Measurements from ENCODE around the gene ZNF444. TPM values are rescaled to one million over a fixed set of nuclear protein-coding genes. Genes with fewer than 3 reads are reported as not detected.

Gene ZNF444
- total RNA-seq, 2 donors from 2014 or later, result 62.0 to 105 TPM

DNA sequence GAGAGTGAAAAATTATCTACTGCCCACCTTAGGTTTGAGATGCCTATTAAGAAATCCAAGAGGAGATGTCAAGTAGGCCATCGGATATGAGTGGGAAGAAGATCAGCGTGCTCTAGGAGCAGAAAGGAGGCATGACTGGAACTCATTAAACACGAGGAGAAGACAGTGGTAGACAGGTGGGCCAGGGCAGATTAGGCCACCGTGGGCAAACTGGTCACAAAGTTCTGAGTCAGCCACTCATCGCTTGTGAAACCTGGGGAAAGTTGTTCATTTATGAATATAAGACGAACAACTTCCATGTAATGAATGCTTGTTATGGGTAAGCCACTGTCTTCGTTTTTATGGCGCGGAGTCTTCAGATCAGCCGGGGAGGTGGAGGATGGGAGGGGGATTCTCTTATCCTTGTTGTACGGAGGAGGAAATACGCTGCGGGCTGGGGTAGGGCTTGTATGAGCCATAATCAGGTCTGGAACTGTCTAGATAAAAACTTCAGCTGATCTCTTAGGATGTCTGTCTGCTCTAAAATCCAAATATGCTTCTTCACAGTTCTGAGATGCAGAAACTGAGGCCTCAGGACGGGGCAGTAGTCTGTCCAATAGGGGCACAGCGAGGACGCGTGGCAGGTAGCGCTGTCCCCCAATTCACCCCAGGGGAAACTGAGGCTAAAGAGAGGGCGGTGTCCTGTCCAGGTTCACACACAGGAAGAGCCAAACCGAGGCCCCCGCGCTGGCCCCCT lies 1.1 kb upstream of the ZNF444 start:
- Histone ChIP-seq H3K4me3 (peak overlapping the region; percentile 39 to 57), H3K27me3 (replicated peaks; ENCODE audit: insufficient read depth) (no peaks in the 10 kb centered on the region), H3K9me3 (no peaks in the 10 kb centered on the region), H3K27ac (peak overlapping the region; percentile 91 to 96), H3K4me1 (replicated peaks) (peaks cover 22% of the 10 kb centered on the region), H3K36me3 (no peaks in the 10 kb centered on the region)
- no peak for DNase-seq (ENCODE audit: low spot score)
- intact Hi-C loops (cut with DNase I), result loop anchor here (2.0 kb wide), 2 partner anchors 19 to 35 kb away; partner anchors contain the start of gene ZNF787
- TF ChIP-seq POLR2AphosphoS5 (IDR thresholded peaks at IDR 0.05), result no peak
- TF ChIP-seq, protein P1, sequence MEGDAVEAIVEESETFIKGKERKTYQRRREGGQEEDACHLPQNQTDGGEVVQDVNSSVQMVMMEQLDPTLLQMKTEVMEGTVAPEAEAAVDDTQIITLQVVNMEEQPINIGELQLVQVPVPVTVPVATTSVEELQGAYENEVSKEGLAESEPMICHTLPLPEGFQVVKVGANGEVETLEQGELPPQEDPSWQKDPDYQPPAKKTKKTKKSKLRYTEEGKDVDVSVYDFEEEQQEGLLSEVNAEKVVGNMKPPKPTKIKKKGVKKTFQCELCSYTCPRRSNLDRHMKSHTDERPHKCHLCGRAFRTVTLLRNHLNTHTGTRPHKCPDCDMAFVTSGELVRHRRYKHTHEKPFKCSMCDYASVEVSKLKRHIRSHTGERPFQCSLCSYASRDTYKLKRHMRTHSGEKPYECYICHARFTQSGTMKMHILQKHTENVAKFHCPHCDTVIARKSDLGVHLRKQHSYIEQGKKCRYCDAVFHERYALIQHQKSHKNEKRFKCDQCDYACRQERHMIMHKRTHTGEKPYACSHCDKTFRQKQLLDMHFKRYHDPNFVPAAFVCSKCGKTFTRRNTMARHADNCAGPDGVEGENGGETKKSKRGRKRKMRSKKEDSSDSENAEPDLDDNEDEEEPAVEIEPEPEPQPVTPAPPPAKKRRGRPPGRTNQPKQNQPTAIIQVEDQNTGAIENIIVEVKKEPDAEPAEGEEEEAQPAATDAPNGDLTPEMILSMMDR (IDR thresholded peaks at IDR 0.05), result peak in 1 of 4 experiments; percentile 11
- WGBS, result 20% methylated on average over 22 of the region's 22 CpGs

DNA sequence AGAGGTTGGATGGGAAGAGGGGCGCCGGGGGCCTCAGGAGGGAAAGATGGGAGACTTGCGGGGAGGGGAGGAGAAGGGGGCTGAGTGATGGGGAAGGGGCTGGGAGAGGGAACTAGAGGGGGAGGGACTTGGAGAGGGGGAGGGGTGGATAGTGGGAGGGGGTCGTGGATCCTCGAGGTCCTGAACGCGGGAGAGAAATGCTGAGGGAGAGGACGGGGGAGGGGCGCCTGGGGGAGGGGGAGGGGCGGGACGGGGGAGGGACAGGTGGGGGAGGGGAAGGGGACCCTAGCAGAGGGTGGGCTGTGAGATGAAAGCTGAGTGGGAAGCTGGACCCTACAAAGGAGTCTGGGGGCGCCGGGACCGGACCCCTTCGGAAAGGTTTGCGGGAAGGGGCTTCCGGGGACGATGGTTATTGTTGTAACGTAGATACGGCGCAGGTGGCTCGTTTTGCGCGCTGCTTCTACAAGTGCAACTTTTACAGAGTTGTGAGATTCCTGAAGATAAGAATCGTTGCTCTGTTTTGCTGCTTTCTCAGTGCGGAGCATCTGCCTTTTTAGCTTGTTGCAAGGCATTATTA lies 418 bp downstream of the ZNF444 start:
- WGBS, result 1% methylated on average over 23 of the region's 26 CpGs
- Histone ChIP-seq H3K27ac (peak overlapping the region; percentile 91 to 96), H3K4me3 (peak overlapping the region; percentile 39 to 57), H3K9me3 (no peaks in the 10 kb centered on the region), H3K4me1 (replicated peaks) (peaks cover 22% of the 10 kb centered on the region), H3K36me3 (no peaks in the 10 kb centered on the region), H3K27me3 (replicated peaks; ENCODE audit: insufficient read depth) (no peaks in the 10 kb centered on the region)
- no peak for DNase-seq (ENCODE audit: low spot score)
- TF ChIP-seq POLR2AphosphoS5 (IDR thresholded peaks at IDR 0.05), result no peak
- TF ChIP-seq POLR2A (IDR thresholded peaks at IDR 0.05), result no peak
- TF ChIP-seq, protein P1 (IDR thresholded peaks at IDR 0.05), result no peak
- intact Hi-C loops (cut with DNase I), result loop anchor here (2.0 kb wide), 2 partner anchors 21 to 37 kb away; partner anchors contain the start of gene ZNF787

DNA sequence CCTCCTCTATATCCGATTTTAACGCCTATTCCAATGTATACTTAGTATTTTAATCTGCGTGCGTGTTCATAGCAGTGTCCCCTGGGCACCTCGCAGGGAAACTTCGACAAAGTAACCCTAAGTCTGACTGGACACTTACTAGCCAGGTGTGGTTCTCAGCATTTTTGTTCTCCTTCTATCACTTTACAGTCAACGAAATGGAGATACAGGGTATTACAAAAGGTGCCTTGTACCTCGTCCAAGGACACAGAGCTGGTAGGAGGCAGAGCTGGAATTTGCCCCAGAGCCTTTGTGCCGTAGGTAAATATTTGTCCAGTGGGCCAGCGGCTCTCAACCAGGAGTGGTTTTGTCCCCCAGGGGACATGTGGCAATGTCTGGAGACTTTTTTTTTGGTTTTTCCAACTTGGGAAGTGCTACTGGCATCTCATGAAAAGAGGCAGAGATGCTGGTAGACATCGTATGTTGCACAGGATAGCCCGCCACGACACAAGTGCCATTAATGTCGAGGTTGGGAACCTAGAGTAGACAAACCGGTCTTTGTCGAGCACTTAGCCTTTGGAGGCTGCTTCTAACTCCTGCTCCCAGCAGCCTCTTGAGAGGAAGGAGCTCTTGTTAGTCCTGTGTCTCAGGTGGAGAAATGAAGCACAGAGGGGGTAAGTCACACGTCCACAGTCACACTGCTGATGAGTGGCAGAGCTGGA lies 1.1 kb downstream of the ZNF444 start:
- 26% methylated on average over 17 of the region's 17 CpGs for whole genome bisulfite sequencing
- TF ChIP-seq POLR2AphosphoS5 (IDR thresholded peaks at IDR 0.05) (peak; percentile 76), POLR2A (IDR thresholded peaks at IDR 0.05) (no peak)
- Histone ChIP-seq H3K9me3 (no peaks in the 10 kb centered on the region), H3K4me3 (peak overlapping the region; percentile 39 to 57), H3K4me1 (replicated peaks) (peaks cover 22% of the 10 kb centered on the region), H3K36me3 (no peaks in the 10 kb centered on the region), H3K27ac (peak overlapping the region; percentile 91 to 96), H3K27me3 (replicated peaks; ENCODE audit: insufficient read depth) (no peaks in the 10 kb centered on the region)
- peak; percentile 81 for DNase-seq (ENCODE audit: low spot score)
- intact Hi-C loops (cut with DNase I), result no loop called here

DNA sequence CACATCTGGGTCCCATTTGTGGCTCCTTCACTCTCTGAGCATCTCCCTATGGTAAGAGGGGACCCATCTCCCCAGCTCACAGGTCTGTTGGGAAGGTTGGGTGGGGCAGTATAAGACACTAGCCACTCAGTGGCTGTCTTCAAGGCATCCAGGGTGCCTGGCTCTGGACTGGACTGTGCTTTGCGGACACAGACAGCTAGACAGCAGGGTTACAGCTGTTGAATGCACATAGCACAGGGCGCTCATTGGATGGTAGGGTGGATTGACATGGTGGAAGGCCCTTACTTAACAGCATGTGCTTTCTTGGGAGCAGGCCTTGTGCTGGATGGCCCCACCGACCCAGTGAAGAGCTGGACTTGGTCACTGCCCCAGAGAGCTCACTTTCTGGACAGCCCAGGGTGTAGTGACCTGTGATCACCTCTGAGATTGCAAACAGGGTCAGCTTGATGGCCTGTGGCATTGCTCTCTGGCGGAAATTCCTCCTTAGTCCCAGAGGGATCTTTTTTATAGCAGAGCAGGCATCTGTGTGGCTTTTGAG lies 1.9 kb downstream of the ZNF444 start:
- DNase-seq (ENCODE audit: low spot score), result no peak
- 77% methylated on average over 4 of the region's 4 CpGs for WGBS
- Histone ChIP-seq H3K9me3 (no peaks in the 10 kb centered on the region), H3K4me3 (peak overlapping the region in 1 of 2 donors; percentile 57), H3K36me3 (no peaks in the 10 kb centered on the region), H3K27me3 (replicated peaks; ENCODE audit: insufficient read depth) (no peaks in the 10 kb centered on the region), H3K4me1 (replicated peaks) (peaks cover 19% of the 10 kb centered on the region), H3K27ac (peak overlapping the region; percentile 91 to 96)
- TF ChIP-seq, protein P1 (IDR thresholded peaks at IDR 0.05), result no peak
- no peak for TF ChIP-seq POLR2A (IDR thresholded peaks at IDR 0.05)
- no peak for TF ChIP-seq POLR2AphosphoS5 (IDR thresholded peaks at IDR 0.05)
- intact Hi-C loops (cut with DNase I), result no loop called here

DNA sequence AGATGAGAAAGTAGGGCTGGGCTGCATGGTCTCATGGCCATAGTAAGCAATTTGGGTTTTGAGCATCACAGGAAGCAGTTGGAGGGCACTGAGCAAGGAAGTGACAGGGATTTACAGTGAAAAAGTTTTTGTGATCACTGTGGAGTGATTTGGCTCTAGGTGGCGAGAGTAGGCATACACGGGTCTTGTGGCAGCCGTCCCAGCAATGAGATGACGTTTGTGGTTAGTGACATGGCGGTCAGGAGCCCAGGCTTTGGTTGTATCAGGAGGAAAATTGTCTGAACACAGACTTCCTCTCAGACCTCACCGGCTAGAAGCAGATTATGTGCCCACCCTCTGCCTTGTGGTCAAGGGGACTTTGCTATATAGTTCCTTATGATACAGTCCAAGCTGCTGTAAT lies 3.3 kb downstream of the ZNF444 start:
- intact Hi-C loops (cut with DNase I), result no loop called here
- no peaks in the 10 kb centered on the region for H3K36me3 ChIP-seq
- H3K27ac ChIP-seq, result no peak overlapping the region
- no peak for DNase-seq (ENCODE audit: low spot score)
- 57% methylated on average over 6 of the region's 6 CpGs for WGBS
- peaks cover 19% of the 10 kb centered on the region for H3K4me1 ChIP-seq (replicated peaks)
- H3K27me3 ChIP-seq (replicated peaks; ENCODE audit: insufficient read depth), result no peaks in the 10 kb centered on the region
- H3K4me3 ChIP-seq, result no peak overlapping the region
- TF ChIP-seq, protein P1 (IDR thresholded peaks at IDR 0.05), result no peak
- no peak for TF ChIP-seq POLR2AphosphoS5 (IDR thresholded peaks at IDR 0.05)
- H3K9me3 ChIP-seq, result no peaks in the 10 kb centered on the region

Measured in prostate gland (tissue), 2 donors.